GM18870 (cell line): Measurements from ENCODE around the gene OSBPL8.

ENCODE experiments used
- ATAC-seq: cut with Tn5 transposase; IDR thresholded peaks from one replicate; pipeline ENCODE4 v1.9.1; 2021; ENCODE audit warnings: moderate library complexity; ENCODE audit not compliant: unreplicated experiment

Gene OSBPL8

DNA sequence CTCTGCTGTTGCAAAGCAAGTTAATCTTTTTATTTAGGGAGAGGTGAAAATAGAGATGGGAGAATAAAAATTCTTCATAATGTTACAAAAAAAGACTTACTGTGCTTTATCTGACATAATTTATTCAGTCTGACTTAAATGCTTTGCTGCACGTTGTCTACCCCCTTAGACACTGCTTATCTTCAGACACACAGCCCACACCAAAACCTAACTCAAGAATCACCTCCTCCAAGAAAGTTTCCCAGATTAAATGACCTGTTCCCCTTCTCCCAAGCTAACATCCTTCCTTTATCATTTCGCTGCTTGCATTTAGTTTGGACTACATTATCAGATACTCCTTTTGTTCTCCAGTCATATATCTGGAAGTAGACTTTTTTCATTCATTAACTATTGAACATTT, 3.8 kb downstream of the OSBPL8 start:
- ATAC-seq, result no peak

DNA sequence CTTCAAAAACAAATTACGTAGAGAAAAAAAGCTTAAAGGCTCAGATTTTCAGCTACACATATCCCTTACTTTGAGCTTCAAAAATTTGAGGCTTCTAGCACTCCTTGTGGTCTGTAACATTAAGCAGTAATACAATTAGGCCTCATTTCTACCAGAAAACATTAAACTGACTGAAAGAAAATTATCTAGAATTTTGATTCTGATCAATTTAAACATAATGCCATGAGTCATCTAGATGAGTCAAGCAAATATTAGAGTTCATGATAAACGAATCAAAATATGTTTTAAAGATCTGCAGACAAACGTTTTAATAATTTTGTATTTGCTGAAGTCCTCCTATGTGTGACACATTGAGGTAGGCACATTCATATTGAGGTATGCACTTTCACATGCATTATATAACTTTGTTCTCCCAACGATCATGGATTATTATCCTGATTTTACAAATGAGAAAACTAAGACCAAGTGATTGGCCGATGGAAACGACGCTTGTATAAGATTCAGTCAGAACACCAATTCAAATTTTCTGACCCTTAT, 4.3 kb downstream of the OSBPL8 start:
- no peak for ATAC-seq

- ATAC-seq, result no peak
These were observed 5.0 kb downstream of the OSBPL8 start for GRCh38 chr12:76554405-76555230.

- ATAC-seq, result no peak
These were observed 7.1 kb downstream of the OSBPL8 start for GRCh38 chr12:76552343-76552938.

DNA sequence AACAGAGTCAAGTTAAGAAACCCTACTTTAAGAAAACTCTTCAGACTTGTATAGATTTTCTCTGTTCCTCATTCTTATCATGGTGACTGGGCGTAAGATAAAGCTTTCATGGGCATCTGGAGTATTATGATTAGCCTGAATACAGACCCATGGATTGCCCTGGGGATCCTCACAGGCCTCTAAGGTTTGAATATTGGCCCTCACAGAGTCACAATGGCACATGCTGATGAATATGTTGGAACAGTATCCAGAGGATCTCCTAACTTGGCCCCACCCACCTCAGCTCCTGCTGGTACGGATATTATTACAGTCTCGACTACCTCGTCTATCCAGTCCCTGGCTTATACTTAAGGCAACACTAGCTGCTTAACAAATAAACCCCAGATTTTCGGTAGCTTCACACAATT, 8.1 kb downstream of the OSBPL8 start:
- peak; percentile 49 for ATAC-seq

DNA sequence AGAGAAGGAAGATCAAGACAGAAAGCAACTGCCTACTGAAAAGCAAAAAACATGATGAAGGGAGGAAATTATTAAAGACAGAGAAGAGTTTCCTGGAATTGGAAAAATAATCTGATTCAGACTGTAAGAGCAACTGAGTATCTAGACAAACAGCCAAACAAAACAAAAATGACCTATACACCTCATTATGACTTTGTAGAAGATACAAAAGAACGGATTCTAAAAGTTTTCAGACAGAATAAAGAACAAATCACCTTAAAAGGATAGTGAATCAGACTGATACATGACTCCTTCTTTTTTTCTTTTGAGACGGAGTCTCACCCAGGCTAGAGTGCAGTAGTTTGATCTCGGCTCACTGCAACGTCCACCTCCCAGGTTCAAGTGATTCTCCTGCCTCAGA, 10.4 kb downstream of the OSBPL8 start:
- no peak for ATAC-seq

GRCh38 chr12:76548222-76548837, 11.2 kb downstream of the OSBPL8 start:
- no peak for ATAC-seq

DNA sequence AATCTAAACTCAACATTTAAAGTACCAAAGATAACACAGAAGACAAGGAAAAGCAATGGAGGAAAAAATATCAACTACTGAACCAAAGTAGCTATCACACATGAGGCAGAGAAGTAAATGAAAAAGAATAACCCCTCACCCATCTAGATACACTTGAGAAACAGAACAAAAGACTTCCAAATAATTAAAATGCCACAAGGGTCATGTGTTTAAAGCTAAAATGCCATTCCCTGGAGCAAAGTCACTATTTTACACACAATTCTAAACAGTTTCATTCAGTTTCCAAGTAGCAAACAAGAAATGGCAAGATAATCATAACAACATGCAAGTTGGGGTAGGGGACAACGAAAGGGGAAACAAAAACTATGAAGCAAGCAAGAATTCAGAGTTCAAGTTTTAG, 12.0 kb downstream of the OSBPL8 start:
- no peak for ATAC-seq

- ATAC-seq, result no peak
These were observed 12.7 kb downstream of the OSBPL8 start for GRCh38 chr12:76546889-76547288.

DNA sequence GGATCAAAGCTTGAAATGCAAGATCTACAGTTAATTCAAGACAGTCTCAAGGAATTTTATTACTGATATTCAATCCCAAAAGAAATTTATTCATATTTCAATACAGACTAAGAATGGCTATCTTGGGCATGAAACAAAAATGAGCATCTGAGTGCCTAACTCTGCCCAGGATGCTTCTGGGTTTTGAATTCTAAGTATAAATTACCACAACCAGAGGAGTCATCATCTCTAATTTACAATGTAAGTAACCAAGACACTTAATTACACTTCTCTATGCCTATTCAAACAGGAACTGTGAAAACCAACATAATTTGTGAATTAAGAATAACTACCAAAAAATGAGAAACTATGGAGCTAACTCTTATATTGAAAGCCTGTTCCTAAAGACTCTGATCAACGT, 14.1 kb downstream of the OSBPL8 start:
- no peak for ATAC-seq

- ATAC-seq, result no peak
These were observed 14.8 kb downstream of the OSBPL8 start for GRCh38 chr12:76544601-76545261.

DNA sequence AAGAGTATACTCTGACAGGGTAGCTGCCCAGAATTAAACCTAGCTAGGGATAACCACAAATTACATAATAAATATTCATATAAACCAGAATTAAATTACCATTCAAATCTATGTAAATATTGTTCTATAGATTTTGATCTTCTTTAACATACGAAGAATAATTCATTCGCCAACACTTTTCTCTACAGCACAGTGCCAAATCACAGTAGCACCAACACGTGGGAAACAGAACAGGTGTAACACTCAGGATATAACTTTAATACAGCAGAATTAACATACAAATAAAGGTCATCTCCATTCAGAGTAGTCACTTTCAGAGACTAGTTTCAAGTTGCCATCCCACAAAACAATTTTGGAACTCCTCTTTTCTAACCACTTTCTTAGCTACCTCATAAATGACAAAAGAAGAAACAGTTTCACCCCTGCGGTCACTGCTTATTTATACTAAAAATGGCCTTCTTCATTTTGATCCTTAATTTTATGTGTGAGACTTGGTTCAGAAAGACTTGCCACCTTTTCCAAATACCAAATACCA, 15.7 kb downstream of the OSBPL8 start:
- no peak for ATAC-seq

GRCh38 chr12:76542908-76543307, 16.7 kb downstream of the OSBPL8 start:
- ATAC-seq, result no peak

- ATAC-seq, result no peak
These were observed 19.8 kb downstream of the OSBPL8 start for GRCh38 chr12:76539727-76540126.

GRCh38 chr12:76537923-76538322, 21.6 kb downstream of the OSBPL8 start:
- no peak for ATAC-seq

DNA sequence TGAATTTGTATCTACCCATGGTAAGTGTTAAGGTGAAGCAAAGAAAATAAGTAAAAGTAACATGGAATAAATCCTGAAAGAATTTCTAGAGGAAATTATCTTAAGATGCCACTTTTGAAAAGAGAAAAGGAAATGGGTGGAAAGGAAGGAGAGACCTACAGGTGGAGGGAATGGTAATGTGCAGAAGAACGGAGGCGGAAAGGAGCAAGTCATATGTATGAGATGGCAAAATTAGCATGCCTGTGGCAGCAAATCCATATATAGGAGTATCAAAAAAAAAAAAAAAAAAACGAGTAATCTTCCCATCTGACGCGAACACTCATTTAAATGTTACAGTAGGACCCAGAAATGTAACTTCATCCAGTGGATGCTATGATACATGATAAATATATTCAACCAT, 23.0 kb downstream of the OSBPL8 start:
- no peak for ATAC-seq

DNA sequence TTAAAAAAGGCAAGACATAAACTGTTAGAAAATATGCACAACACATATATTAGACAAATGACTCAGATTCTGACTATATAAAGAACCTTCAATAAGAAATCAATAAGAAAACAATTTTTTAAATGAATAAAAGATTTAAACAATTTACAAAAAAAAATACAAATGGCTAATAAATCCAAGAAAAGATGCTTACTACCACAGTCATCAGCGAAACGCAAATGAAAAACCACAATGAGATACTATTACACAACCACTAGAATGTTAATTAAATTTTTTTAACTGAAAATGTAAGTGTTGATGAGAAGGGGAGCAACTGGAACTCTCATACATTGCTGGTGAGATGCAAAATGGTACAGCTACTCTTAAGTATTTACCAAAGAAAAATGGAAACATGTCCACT, 24.4 kb downstream of the OSBPL8 start:
- ATAC-seq, result no peak

DNA sequence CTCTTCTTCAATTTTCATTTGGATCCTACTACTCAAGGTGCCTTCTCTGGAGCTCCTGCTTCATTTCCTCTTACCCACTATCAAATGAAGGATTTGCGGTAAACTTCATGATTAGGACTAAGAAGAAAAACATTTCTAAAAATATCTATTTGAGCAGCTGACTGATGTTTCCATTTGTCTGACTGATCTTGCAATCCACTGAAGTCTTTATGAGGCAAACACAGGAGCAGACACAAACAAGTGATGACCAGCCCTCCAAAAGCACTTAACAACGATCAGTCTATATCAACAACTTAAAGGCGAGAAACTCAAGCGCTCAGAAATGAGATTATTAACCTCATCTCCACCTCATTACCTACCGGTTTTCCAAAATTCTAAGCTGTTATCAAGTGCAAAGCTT, 26.2 kb downstream of the OSBPL8 start:
- no peak for ATAC-seq

DNA sequence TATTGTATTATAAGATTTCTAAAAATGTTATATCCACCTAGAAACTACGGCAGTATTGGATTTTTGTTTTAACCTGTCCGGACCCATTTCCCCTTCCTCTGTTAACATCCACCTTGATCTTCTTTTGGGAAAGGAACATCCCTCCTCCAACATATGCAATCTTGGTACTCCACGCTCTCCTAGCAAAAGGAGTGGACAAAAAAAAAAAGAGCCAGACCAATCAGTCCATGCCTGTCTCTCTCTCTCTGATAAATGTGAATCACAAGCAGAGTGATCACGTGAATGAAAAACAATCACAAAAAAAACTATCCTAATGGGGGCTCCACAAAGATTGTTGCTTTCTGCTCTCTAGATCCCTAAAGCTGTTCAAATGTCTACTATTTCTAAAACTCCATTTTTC, 27.1 kb downstream of the OSBPL8 start:
- ATAC-seq, result no peak

GRCh38 chr12:76531056-76531455, 28.5 kb downstream of the OSBPL8 start:
- no peak for ATAC-seq

DNA sequence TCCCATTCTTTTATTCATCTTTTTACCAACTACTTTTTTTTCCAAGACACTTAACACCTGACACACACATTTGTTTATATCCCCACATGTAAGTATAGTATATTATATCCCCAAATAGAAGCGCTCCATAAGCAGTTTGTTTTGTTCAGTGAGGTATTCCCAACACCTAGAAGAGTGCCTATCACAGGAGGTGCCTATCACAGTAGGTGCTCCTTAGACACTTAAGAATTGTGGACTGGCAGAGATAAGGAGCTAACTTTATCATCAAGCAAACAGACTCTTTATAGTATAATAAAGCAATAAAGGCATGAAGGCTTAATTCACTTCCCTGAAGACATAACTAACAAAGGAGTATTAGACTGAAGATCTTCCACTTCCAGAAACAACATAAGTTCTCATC, 29.1 kb downstream of the OSBPL8 start:
- ATAC-seq, result no peak
